Measurements from ENCODE around the gene IL31.
A peak's percentile ranks its signal among the peaks of the same experiment; 100 is the strongest.

IL31 gene

DNA sequence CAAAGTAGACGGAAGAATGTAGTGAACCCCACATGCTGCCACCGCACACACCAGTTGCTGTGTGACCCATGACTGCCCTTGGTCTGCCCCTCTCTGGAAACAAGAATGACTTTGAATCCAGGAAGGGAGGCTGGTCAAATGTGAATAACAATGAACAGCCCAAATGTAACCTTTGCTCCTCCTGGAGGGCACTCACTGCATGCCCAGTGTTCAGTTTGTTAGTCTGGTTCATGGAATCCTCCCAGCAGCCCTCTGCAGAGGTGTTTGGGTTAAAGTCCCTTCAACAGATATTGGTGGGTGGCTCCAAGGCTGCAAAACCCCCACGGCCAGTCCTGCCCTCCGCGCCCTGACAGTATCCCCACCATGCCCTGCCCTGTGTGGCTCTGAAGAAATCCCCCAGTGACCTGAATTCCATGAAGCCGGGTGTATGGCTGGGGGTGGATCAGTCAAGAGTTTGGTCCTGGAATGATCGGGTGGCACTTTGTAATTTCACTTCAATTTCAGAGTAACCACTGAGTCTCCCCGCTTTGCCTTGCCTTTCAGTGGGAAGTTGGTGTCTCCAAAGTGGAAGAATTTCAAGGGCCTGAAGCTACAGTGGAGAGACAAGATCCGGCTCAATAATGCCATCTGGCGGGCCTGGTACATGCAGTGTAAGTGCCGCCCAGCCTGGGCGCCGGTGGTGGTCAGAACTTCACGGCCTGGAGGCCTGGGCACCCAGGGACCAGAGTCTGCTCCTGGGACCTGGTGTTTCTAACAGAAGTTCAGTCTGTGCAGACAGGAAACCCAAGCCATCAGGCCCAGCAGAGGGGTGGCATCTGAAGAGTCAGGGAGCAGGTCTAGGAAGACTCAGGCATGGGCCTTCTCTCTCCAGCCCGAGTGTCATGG, 47.1 kb downstream of the IL31 start:
- no peak for DNase-seq

GRCh38 chr12:122126342-122126635, 47.7 kb downstream of the IL31 start:
- DNase-seq = no peak

DNA sequence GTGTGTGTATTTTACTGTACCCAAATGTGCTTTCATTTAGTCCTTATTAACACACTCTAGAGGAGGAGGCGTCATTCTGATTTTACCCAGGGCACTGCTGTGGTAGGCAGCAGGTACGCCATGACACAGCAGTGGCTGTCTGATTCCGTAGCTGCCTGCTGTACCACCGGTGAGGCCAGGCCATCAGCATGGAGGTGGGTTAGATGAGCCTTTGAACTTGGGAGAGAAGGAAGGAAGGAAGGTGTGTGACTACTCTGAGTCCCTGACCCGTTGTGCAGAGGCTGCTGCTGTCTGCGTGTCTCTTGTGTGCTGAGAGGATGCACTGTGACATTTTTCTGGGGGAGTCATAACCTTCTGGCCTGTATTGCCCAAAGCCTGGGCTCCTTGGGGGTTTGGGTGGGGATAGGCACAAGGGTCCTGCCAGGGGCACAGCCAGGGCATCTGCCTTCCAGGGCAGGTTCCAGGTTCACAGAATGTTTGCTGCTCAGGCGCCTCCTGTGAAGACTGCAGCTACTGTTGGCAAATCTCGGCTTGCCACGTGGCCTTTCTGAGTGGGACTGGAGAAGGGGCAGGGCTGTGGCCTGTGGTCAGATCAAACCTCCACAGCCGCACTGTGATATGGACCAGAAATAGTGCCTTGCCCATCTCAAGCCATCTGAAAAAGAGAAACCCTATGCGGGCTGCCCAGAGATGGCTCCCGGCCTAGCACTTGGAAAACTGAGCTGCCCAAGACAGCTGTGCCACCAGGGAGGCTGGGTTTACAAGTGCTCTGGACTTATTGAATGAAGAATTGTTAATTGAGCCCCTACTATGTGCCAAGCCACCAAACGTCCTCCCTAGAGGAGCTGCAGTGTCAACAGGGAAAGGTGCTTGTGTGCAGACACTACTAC, 48.3 kb downstream of the IL31 start:
- no peak for DNase-seq

- DNase-seq = no peak
Measured at GRCh38 chr12:122124370-122124769, 49.7 kb downstream of the IL31 start.

DNA sequence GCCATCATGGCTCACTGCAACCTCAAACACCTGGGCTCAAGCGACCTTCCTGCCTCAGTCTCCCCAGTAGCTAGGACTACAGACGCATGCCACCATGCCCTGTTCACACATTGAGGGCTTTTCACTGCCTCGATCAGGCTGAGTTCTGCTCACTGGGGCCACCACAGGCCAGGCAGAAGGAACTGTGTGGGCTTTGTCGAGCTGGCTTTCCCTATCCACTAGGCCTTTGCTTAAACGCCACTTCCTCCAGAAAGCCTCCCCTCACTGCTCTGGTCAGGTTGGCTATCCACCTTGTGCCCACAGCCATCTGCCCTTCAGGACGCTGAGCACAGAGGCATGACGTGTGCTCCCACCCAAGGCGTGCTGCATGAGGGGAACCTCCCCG, 50.3 kb downstream of the IL31 start:
- no peak for DNase-seq

- DNase-seq = peak; percentile 54
Measured at GRCh38 chr12:122123051-122123760, 50.8 kb downstream of the IL31 start.

Data from NCI-H2171 (cell line).